ENCODE results near the gene TEF. TPM values are rescaled to one million over a fixed set of nuclear protein-coding genes. Genes with fewer than 3 reads are reported as not detected.
"Not testable (repeated sequence)": the region's sequence is repeated elsewhere in the genome, so short reads cannot be mapped to it uniquely, and the experiment has no call there.

TEF gene
- total RNA-seq, 1 experiment from 2014 or later = 3.3 TPM

DNA sequence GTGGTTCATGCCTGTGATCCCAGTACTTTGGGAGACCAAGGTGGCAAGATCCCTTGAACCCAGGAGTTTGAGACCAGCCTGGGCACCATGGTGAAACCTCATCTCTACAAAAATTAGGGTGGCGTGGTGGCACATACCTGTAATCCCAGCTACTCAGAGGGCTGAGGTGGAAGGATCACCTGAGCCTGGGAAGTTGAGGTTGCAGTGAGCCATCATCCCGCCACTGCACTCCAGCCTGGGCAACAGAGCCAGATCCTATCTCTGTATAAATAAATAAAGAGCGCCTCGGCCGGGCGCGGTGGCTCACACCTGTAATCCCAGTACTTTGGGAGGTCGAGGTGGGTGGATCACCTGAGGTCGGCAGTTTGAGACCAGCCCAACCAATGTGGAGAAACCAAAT is 37.0 kb downstream of the TEF start:
- DNase-seq (ENCODE audit: low read depth) = no peak

GRCh38 chr22:41425660-41426365 is 44.1 kb downstream of the TEF start:
- DNase-seq (ENCODE audit: low read depth) = peak; percentile 15

DNA sequence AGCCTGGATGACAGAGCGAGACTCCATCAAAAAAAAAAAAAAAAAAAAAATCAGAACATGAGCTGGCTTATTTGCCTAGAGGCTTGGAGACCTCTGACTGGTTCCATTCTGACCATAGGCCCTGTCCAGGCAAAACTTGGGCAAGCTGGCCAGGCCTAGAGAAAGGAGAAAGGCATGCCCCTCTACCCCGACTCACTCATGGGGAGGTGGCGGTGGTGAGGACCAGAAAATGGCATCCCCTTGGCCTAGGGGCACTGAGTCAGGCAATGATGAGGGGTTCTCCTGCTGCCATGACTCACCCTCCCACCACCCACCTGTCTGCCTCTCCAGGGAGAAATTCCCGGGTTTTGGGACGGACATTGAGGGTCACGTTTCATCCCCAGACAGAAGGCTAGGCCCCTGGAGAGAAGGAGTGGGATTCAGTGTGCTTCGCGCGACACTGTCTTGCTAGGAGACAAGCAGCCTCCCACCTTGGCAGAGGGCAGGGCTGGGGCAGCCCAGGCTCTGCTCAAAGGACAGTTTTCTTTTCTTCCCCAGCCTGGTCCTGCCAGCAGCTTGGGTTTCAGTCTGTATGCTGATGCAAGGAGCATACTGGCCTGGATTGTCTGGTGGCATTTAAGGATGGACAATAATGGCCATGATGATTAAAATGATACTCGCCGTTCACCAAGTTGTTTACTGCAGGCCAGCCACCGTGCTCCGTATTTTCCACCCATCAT is 47.6 kb downstream of the TEF start:
- DNase-seq (ENCODE audit: low read depth) = peak; percentile 27

GRCh38 chr22:41429951-41430332 is 48.2 kb downstream of the TEF start:
- no peak for DNase-seq (ENCODE audit: low read depth)

DNA sequence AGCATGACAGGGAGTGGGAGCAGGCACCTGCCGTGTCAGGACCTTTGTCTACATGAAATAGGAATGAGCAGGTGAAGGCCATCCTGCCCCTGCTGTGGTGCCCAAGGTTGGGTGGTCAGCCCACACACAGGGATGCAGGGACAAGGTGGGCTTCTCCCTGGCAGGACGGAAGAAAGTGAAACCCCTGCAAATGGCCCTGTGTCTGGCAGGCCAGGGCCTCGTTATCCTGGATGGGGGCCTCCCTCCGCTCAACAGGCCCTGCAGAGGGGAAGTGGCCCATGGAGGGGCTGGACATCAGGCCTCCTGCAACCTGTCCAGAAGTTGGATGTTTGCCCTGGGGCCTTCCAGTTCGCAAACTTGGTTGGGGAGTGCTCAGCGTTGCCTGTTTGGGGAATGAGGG is 49.9 kb downstream of the TEF start:
- no peak for DNase-seq (ENCODE audit: low read depth)

- not testable (repeated sequence) for DNase-seq (ENCODE audit: low read depth)
These were observed 51.7 kb downstream of the TEF start for GRCh38 chr22:41433480-41433879.

DNA sequence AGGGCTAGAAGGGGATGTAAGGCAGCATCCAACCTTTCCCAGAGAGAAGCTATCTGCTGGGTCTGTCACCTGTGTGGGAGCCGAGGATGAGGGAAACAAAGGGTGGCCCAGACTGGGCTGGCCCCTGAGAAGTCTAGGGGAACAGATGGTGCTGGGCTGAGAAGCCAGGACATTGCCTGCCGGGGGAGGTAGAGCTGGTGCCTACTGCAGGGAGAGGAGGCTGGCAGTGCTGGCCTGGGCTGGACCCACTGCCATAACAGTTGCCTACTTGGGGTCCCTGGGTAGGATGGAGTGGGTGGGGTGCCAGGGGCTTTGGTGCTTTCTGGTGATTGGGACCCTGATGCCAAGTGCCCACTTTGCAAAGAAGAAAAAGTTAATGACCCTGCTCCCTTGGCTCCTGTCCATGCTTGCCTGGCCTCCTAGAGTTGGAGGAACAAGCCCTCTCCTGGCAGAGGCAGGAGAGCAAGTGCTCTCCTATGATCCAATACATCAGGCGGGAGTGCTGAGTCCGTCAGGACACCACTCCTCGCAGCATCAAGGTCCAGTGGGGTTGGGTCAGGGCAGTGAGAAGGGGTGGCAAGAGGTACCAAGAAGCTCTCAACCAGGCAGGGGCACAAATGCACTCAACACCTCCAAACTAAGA is 52.7 kb downstream of the TEF start:
- DNase-seq (ENCODE audit: low read depth) = not testable (repeated sequence)

- no peak for DNase-seq (ENCODE audit: low read depth)
These were observed 53.8 kb downstream of the TEF start for GRCh38 chr22:41435560-41435959.

GRCh38 chr22:41436322-41437113 is 54.8 kb downstream of the TEF start:
- DNase-seq (ENCODE audit: low read depth) = no peak

- DNase-seq (ENCODE audit: low read depth) = no peak
These were observed 55.5 kb downstream of the TEF start for GRCh38 chr22:41437198-41437597.

DNA sequence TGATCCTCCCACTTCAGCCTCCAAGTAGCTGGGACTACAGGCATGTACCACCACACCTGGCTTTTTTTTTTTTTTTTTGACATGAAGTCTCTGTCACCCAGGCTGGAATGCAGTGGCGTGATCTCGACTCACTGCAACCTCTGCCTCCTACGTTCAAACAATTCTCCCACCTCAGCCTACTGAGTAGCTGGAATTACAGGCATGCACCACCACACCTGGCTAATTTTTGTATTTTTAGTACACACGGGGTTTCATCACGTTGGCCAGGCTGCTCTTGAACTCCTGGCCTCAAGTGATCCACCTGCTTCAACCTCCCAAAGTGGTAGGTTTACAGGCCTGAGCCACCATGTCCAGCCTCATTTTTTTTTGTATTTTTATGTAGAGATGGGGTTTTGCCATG is 58.8 kb downstream of the TEF start:
- not testable (repeated sequence) for DNase-seq (ENCODE audit: low read depth)

DNA sequence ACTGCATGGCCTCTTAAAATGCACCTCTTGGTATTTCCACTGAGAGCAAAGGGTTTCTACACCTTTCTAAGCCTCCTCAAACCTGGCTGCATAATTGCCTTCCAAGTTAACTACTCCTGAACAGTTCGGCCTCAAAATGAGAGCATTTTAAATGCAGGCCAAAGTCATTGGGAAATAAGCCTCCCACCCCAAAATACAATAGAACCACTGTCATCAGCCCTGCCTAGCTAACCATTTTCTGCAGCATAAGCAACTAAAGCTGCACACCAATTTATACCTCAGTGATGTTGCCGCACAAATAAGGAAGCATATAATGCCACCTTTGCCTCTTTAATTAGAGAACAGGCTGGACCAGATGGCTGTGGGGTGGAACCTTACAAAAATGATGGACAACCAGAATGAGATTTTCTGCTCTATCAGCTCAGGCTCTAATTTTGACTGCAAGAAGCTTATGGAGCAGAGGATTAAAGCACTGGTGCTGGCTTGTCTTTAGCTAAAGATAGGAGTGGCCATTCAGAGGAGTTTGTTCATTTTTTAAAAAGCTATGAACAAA is 60.6 kb downstream of the TEF start:
- no peak for DNase-seq (ENCODE audit: low read depth)

DNA sequence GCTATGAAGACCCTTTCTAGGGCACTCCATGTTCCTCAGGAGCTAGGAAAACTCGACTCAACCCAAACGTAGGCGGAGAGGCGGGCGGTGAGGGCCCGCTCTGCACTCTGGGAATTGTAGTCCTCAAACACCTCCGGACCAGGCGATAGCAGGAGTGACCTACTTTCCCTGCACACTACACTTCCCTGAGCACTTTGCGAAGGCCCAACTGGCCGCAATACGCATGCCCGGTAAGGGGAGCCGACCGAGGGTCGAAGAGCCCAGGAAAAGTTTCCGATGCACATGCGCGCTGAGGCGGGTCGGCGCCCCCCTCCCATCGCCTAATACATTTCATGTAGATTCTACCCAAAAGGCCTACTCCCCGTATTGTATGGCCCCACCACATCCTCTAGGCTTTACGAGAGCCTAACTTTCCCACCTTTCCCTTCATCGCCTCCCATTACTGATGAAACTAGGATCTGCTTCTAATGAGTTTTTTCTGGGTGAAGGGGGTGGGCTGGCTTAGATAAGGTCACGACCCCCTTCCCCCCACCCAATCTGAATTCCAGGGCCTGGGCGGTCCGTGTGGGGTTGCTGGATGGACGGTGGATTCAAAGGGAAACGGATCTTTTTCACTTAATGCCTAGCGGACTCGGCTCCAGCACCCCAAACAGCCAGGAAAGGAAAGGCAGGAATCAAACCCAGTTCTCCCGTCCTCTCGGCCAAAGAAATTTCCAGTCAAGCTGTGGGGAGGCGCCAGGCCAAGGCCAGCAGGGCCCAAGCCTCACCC is 62.8 kb downstream of the TEF start:
- DNase-seq (ENCODE audit: low read depth) = peak; percentile 95

GRCh38 chr22:41445129-41446056 is 63.7 kb downstream of the TEF start:
- peak; percentile 11 for DNase-seq (ENCODE audit: low read depth)

- peak; percentile 12 for DNase-seq (ENCODE audit: low read depth)
These were observed 64.3 kb downstream of the TEF start for GRCh38 chr22:41446057-41446501.

DNA sequence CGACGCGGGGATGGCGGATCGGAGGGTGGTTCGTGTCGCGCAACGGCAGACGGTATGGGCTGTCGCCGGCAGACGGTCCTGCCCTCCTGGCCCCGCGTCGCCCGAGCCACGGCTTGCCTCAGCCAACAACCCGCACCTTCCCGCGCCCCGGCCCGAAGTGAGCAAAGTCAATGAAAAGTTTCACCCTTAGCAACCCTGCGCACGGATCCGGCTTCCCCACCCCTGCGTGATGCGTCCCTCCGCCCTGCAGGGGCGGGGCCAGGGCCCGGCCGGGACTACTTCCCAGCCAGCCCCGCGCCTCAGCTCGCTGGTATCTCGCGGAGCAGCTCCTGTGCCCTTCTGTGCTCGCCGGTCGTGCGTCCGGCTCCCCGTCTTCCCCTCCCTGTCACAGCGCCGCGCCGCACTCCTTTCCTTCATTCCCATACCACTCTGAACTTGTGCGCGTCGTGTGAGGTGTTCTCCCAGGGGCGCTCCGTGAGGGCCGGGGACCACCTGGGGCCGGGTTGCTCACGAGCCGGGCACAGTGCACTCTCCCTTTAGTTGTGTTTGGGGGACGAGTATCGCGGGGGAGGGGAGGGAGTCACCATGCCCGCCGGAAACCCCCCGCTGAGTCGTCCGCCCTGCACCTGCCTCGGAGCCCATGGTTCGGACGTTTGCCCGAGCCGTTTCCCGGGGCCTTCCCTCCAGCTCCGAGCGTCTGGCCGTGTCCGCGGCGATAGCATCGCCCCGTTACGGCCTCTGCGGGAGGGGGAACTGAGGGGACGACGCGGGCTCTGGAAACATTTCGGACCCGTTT is 65.1 kb downstream of the TEF start, which contains the start of gene TOB2:
TSS of gene TOB2 (minus strand) at position 163 of the 796 bp plus-strand sequence. CDS start 9,456 bp downstream, outside the sequence.
- peak; percentile 91 for DNase-seq (ENCODE audit: low read depth)

DNA sequence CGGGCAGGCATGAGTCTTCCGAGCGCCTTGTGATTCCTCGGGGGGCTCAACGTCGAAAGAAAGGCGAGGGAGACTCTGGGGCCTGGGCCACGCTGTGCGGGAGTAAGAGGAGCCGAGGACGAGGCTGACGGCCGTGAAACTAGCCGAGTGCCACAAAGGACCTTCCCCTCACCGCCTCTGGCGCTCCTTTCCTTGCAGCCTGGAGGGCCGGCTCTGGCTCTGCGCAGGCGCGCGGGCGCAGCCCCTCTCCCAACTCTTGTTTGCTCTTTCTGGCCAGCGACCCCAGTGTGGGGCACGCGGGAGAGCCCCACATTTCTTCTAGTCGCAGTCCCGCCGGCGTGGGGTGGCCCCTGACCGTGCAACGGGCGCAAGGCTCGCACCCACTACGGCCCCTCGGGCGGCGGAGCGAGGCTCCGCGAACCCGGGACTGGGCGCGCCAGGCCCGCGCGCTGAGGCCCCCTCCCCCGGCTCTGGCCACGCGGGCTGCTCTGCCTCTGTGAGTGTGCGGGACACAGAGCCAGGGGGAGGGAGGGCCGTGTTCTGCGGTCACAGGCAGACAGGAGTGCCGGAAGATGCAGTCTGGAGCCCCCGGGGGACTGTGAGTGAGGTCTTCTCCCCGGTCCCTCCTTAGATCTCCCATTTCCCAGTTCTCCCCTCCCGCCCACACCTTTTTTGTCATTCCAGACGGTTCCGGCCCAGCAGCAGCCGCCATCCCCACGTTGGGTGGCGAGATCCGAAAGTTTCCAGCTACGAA is 65.9 kb downstream of the TEF start:
- DNase-seq (ENCODE audit: low read depth) = peak; percentile 49
